ENCODE data around the gene LGI1. TPM values are rescaled to one million over a fixed set of nuclear protein-coding genes. Genes with fewer than 3 reads are reported as not detected.
A peak's percentile ranks its signal among the peaks of the same experiment; 100 is the strongest.

Gene LGI1
- total RNA-seq, 1 experiment from 2014 or later: 1.2 TPM

DNA sequence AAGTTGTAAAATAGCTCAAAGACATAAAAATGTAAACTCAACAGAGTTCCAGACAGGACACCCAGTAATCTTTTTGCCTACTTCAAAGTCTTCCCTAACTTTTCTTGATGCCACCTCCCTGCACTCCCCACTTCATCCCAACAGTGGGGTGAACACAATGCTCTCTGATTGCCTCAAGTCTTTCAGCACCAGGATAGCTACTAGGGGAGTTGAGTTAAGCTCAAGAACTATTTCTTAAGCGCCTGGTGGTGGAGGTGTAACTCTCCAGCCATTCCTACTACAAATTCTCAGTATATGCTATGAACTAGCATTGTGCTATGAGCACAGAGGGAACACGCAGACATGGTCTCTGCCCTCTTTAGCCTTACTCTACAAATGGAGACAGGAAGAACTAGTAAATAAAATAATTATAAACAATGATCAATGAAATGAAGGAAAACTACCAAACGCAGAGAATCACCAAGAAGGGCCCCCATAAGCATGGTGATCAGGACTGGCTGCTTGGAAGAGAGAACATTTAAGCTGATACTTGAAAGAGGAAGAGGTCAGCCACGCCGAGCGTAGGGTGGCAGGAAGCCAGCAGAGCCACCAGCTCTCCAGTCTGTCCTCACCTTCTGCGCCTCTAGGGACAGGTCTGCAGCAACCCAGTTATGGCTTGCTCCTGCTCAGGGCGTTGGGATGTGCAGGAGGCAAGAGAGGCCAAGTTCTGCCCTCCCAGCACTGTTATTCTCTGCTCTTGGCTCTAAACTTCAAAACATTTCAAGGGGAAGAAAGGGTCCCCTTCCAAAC is 38.6 kb upstream of the LGI1 start:
- no peak overlapping the region for H2BK12ac ChIP-seq (ENCODE audit: insufficient read length, low read depth, low read length)
- no peak overlapping the region for H3K14ac ChIP-seq (ENCODE audit: insufficient read depth, low read length)
- Mint-ChIP-seq H3K27me3 (ENCODE audit: low read depth) (no peaks in the 10 kb centered on the region), H3K9me3 (no peaks in the 10 kb centered on the region), H3K4me3 (peak overlapping the region in 1 of 2 experiments; percentile 8; a peak in 1 of 5 replicates), H3K27ac (peak overlapping the region in 1 of 3 experiments; percentile 10; a peak in 2 of 7 replicates), H3K4me1 (peaks cover 20 to 22% of the 10 kb centered on the region in 2 experiments), H3K36me3 (ENCODE audit: insufficient read depth in 1 of 3, low read depth in 3 of 3) (no peaks in the 10 kb centered on the region)
- no peak overlapping the region for H4K91ac ChIP-seq (ENCODE audit: insufficient read length, low read depth, low read length)
- H3K18ac ChIP-seq (ENCODE audit: insufficient read length, low read depth, low read length): no peak overlapping the region
- H3K79me1 ChIP-seq (ENCODE audit: insufficient read depth, low read depth, low read length, poor library complexity, severe bottlenecking): no peaks in the 10 kb centered on the region
- no peak overlapping the region for H2AFZ ChIP-seq (ENCODE audit: low read length)
- no peak overlapping the region for H3T11ph ChIP-seq (ENCODE audit: low read length)
- H2BK5ac ChIP-seq (ENCODE audit: insufficient read length, low read length): no peak overlapping the region
- H3K79me2 ChIP-seq (ENCODE audit: insufficient read depth, low read length): no peaks in the 10 kb centered on the region
- no peaks in the 10 kb centered on the region for H3K23me2 ChIP-seq (ENCODE audit: insufficient read length, low read depth, low read length, poor library complexity, severe bottlenecking)
- H3K9ac ChIP-seq (ENCODE audit: extremely low read depth, insufficient read length, low read length): no peak overlapping the region
- no peak overlapping the region for H3K27ac ChIP-seq (ENCODE audit: insufficient read length, low read depth, low read length)
- TF ChIP-seq, protein P1, sequence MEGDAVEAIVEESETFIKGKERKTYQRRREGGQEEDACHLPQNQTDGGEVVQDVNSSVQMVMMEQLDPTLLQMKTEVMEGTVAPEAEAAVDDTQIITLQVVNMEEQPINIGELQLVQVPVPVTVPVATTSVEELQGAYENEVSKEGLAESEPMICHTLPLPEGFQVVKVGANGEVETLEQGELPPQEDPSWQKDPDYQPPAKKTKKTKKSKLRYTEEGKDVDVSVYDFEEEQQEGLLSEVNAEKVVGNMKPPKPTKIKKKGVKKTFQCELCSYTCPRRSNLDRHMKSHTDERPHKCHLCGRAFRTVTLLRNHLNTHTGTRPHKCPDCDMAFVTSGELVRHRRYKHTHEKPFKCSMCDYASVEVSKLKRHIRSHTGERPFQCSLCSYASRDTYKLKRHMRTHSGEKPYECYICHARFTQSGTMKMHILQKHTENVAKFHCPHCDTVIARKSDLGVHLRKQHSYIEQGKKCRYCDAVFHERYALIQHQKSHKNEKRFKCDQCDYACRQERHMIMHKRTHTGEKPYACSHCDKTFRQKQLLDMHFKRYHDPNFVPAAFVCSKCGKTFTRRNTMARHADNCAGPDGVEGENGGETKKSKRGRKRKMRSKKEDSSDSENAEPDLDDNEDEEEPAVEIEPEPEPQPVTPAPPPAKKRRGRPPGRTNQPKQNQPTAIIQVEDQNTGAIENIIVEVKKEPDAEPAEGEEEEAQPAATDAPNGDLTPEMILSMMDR (conservative IDR thresholded peaks at IDR 0.05): no peak; the same call in 2 of the 3 replicates
- no peak overlapping the region for H3K4me2 ChIP-seq (ENCODE audit: insufficient read depth, insufficient read length, low read length)
- WGBS (ENCODE audit: extremely low coverage, insufficient read length, low lambda C conversion rate): no CpG with 5 or more reads among the region's 8 CpGs
- no peak overlapping the region for H3K56ac ChIP-seq (ENCODE audit: insufficient read length, low read depth, low read length)
- H3K23ac ChIP-seq (ENCODE audit: insufficient read length, low read depth, low read length): no peak overlapping the region
- no peaks in the 10 kb centered on the region for H4K20me1 ChIP-seq (ENCODE audit: control insufficient read depth, insufficient read depth, insufficient read length)
- no peak overlapping the region for H3K4ac ChIP-seq (ENCODE audit: low read depth, low read length)
- peak; percentile 31 for DNase-seq
- no peak overlapping the region for H4K8ac ChIP-seq (replicated peaks; ENCODE audit: insufficient read length, low read depth, low read length)
- no peaks in the 10 kb centered on the region for H3K9me3 ChIP-seq (ENCODE audit: control insufficient read depth, low read depth, low read length)
- H2BK15ac ChIP-seq (ENCODE audit: low read depth, low read length): no peak overlapping the region
- no peak overlapping the region for H2BK20ac ChIP-seq (ENCODE audit: low read depth, low read length, poor library complexity, severe bottlenecking)
- no peak overlapping the region for H4K5ac ChIP-seq (ENCODE audit: insufficient read length, low read depth, low read length)
- H2AK5ac ChIP-seq (ENCODE audit: insufficient read length, low read length): no peak overlapping the region
- no peak overlapping the region for H2BK120ac ChIP-seq (ENCODE audit: low read depth, low read length, poor library complexity, severe bottlenecking)
- H3K4me1 ChIP-seq (ENCODE audit: insufficient read depth, low read length): peaks cover 3% of the 10 kb centered on the region; the same call in 1 of the 2 replicates
- no peaks in the 10 kb centered on the region for H3K27me3 ChIP-seq (ENCODE audit: insufficient read depth, low read length)
